Subcutaneous adipose tissue (tissue), 4 donors: Measurements from ENCODE around the gene ARHGAP22. TPM values are rescaled to one million over a fixed set of nuclear protein-coding genes. Genes with fewer than 3 reads are reported as not detected.

Experiments used
- CTCF ChIP-seq: fragments of 450-650 bp; IDR thresholded peaks from one replicate; pipeline ENCODE4 v1.5.1; 2016; ENCODE audit warnings: low read depth, mild to moderate bottlenecking, control low read depth, antibody characterized with exemption, moderate library complexity
- total RNA-seq, 4 donors: library from RNA; depleted of rRNA; stranded (reverse); fragments of >200 nt; gene quantifications; one replicate each; pipeline ENCODE4 v1.1.0, GENCODE V29; 2016

ARHGAP22 gene
- total RNA-seq, 4 donors from 2014 or later: 2.1 to 15.0 (median 5.0) TPM

DNA sequence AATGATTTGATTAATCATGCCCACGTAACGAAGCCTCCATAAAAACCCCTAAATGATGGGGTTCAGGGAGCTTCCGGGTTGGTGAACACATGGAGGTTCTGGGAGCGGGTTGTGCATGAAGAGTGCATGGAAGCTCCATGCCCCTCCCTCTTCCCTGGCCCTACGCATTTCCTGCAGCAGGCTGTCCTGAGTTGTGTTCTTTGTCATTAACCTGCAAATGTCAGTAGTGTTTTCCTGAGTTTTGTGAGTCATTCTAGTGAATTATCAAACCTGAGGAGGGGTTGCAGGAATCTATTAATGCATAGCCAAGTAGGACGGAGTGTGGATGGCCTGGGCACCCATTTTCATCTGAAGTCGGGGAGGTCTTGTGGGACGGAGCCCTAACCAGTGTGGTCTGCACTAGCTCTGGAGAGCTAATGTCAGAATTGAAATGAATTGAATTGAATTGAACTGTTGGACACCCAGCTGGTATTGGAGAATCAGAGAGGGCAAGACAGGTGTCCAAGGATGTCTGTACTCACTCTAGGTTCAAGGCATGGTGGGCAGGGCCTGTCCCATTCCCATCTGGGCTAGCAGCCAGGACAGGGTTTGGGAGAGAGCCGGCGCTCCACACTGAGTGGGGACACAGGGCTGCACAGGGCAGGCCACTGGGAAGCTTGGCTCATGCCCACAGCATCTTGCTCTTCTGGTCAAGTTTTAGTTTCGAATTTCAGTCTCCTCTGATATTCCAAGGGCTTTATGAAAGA, 22.3 kb upstream of the ARHGAP22 start:
- TF ChIP-seq CTCF: no peak

GRCh38 chr10:48626447-48626846, 21.6 kb upstream of the ARHGAP22 start:
- no peak for TF ChIP-seq CTCF

- TF ChIP-seq CTCF: no peak
These were observed 20.9 kb upstream of the ARHGAP22 start for GRCh38 chr10:48625826-48626134.

DNA sequence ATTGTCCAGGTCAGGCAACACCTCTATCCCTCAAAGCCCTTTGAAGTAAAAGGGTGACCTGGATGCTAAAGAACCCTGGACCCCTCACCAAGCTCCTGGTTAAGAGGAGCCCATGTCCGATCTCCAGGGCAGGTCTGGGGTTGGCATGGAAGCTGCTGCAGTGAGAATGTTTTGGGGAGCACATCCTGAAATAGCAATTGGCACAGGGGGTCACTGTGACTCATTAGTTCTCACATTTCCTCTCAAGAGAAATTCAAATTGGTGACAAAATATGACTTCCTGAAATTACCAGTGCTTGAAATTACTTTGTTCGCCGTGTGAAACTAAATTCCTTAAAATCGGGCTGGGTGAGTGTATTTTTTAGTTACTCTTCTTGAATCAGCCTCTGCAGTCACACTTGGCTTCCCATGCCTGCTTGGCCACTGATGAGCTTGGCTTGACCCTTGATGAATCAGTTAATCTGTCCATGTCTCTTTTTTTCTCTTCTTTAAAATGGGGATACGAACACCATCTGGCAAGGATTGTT, 18.8 kb upstream of the ARHGAP22 start:
- no peak for TF ChIP-seq CTCF

GRCh38 chr10:48623009-48623408, 18.1 kb upstream of the ARHGAP22 start:
- no peak for TF ChIP-seq CTCF

GRCh38 chr10:48620719-48621118, 15.8 kb upstream of the ARHGAP22 start:
- TF ChIP-seq CTCF: no peak

DNA sequence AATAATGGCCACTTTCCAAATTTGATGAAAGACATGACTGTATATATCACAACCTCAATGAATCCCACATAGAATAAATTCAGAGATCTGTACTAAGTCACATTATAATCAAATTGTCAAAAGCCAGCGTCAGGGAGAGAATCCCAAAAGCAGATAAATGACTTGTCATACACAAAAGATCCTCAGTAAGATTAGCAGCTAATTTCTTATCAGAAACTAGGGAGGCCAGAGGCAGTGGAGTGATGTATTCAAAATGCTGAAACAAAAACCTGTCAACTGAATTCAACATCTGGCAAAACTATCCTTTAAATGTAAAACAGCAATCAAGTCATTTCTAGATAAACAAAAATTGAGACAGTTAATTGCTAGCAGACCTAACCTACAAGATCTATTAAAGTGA, 11.6 kb upstream of the ARHGAP22 start:
- no peak for TF ChIP-seq CTCF
